GM11168 (cell line): ENCODE data around the gene MTCH2.
"Not testable (repeated sequence)": the region's sequence is repeated elsewhere in the genome, so short reads cannot be mapped to it uniquely, and the experiment has no call there.

ENCODE experiments used
- in situ Hi-C: fragments of 300-500 bp; cut with MboI; formaldehyde crosslinking; loops from one replicate; pipeline ENCODE4 v1.12.0; 2022; ENCODE audit warnings: low sequenced_read_pairs; ENCODE audit not compliant: unreplicated experiment

The MTCH2 gene

GRCh38 chr11:47641600-47642098 is 710 bp downstream of the MTCH2 start:
- in situ Hi-C loops: no loop called here

GRCh38 chr11:47640506-47640905 is 1.9 kb downstream of the MTCH2 start:
- in situ Hi-C loops: not testable (repeated sequence)

GRCh38 chr11:47636331-47636730 is 6.0 kb downstream of the MTCH2 start:
- in situ Hi-C loops: not testable (repeated sequence)

GRCh38 chr11:47631473-47631872 is 10.9 kb downstream of the MTCH2 start:
- in situ Hi-C loops: no loop called here

GRCh38 chr11:47628026-47628425 is 14.3 kb downstream of the MTCH2 start:
- in situ Hi-C loops: loop anchor here (10.0 kb wide), 1 partner anchor 197 kb away; no protein-coding TSS in a partner anchor

- in situ Hi-C loops: loop anchor here (10.0 kb wide), 1 partner anchor 199 kb away; no protein-coding TSS in a partner anchor
These were observed 16.1 kb downstream of the MTCH2 start for GRCh38 chr11:47626234-47626633.

GRCh38 chr11:47620836-47621378 is 21.5 kb downstream of the MTCH2 start:
- in situ Hi-C loops: loop anchor here (10.0 kb wide), 1 partner anchor 204 kb away; no protein-coding TSS in a partner anchor

GRCh38 chr11:47617417-47617809 is 24.9 kb downstream of the MTCH2 start:
- in situ Hi-C loops: no loop called here

- in situ Hi-C loops: no loop called here
These were observed 25.5 kb downstream of the MTCH2 start for GRCh38 chr11:47616726-47617416.

- in situ Hi-C loops: no loop called here
These were observed 27.1 kb downstream of the MTCH2 start for GRCh38 chr11:47615249-47615648.

- in situ Hi-C loops: no loop called here
These were observed 31.0 kb downstream of the MTCH2 start for GRCh38 chr11:47611348-47611794.

GRCh38 chr11:47609675-47610074 is 32.7 kb downstream of the MTCH2 start:
- in situ Hi-C loops: no loop called here

- in situ Hi-C loops: no loop called here
These were observed 35.0 kb downstream of the MTCH2 start for GRCh38 chr11:47607380-47607779.

- in situ Hi-C loops: no loop called here
These were observed 35.6 kb downstream of the MTCH2 start for GRCh38 chr11:47606731-47607130.

- in situ Hi-C loops: no loop called here
These were observed 36.4 kb downstream of the MTCH2 start for GRCh38 chr11:47605921-47606320.

- in situ Hi-C loops: no loop called here
These were observed 39.1 kb downstream of the MTCH2 start for GRCh38 chr11:47603295-47603694.

- in situ Hi-C loops: no loop called here
These were observed 42.5 kb downstream of the MTCH2 start for GRCh38 chr11:47599902-47600301.

GRCh38 chr11:47595967-47596366 is 46.4 kb downstream of the MTCH2 start:
- in situ Hi-C loops: no loop called here

- in situ Hi-C loops: no loop called here
These were observed 47.3 kb downstream of the MTCH2 start for GRCh38 chr11:47595029-47595428.

GRCh38 chr11:47593934-47594855 is 48.2 kb downstream of the MTCH2 start, which contains the start of gene C1QTNF4:
Gene C1QTNF4, minus strand, starts transcription at chr11:47594411. Its CDS starts 3,601 bp downstream, at chr11:47590810.
- in situ Hi-C loops: no loop called here
